ENCODE measurements around the gene FAM50B.

GRCh38 chr6:3891883-3892282 lies 42.7 kb downstream of the FAM50B start:
- no peak for TF ChIP-seq EP300 (IDR thresholded peaks at IDR 0.05; ENCODE audit: borderline replicate concordance)
- no peak for TF ChIP-seq TAF1 (IDR thresholded peaks at IDR 0.05; ENCODE audit: low read depth)
- TF ChIP-seq ZBTB7A (IDR thresholded peaks at IDR 0.05; ENCODE audit: low read depth), result no peak
- TF ChIP-seq CREB1 (IDR thresholded peaks at IDR 0.05; ENCODE audit: low read depth), result no peak
- TF ChIP-seq REST (IDR thresholded peaks at IDR 0.05; ENCODE audit: low read depth), result no peak
- TF ChIP-seq MAX (IDR thresholded peaks at IDR 0.05), result no peak
- TF ChIP-seq YY1 (IDR thresholded peaks at IDR 0.05; ENCODE audit: low read depth), result no peak

All from Ishikawa (cell line).